Osteoblast (primary cell): ENCODE results near the gene ZPLD1. TPM values are rescaled to one million over a fixed set of nuclear protein-coding genes. Genes with fewer than 3 reads are reported as not detected.

Experiments
- DNase-seq: peaks from one replicate; pipeline ENCODE4 v3.0.0; 2011; ENCODE audit warnings: low spot score, mixed read lengths; ENCODE audit not compliant: insufficient read length; ENCODE audit errors: missing footprints
- H2AFZ ChIP-seq: 2 replicates; pipeline ENCODE4 v1.6.0; 2011; ENCODE audit warnings: mild to moderate bottlenecking, low read length
- H3K27ac ChIP-seq: 2 replicates; pipeline ENCODE4 v1.5.1; 2011; ENCODE audit warnings: mild to moderate bottlenecking, low read depth, low read length, moderate library complexity
- H3K27me3 ChIP-seq: 2 replicates; pipeline ENCODE4 v1.6.0; 2012; ENCODE audit warnings: mild to moderate bottlenecking, control low read depth, inconsistent platforms, low read length, moderate library complexity; ENCODE audit not compliant: insufficient read depth
- H3K36me3 ChIP-seq: 2 replicates; pipeline ENCODE4 v1.5.1; 2011; ENCODE audit warnings: mild to moderate bottlenecking, low read length, control low read depth, moderate library complexity; ENCODE audit not compliant: insufficient read depth
- H3K4me1 ChIP-seq: 2 replicates; pipeline ENCODE4 v1.5.1; 2011; ENCODE audit warnings: mild to moderate bottlenecking, low read length, control low read depth, moderate library complexity; ENCODE audit not compliant: insufficient read depth
- H3K4me2 ChIP-seq: 2 replicates; pipeline ENCODE4 v1.6.0; 2011; ENCODE audit warnings: mild to moderate bottlenecking, low read length; ENCODE audit not compliant: insufficient read depth
- H3K4me3 ChIP-seq: fragments of 200-600 bp; sonication (generic); 3 replicates; pipeline ENCODE4 v1.5.1; 2012; ENCODE audit warnings: mild to moderate bottlenecking, low read length, inconsistent platforms; ENCODE audit not compliant: insufficient read depth
- H3K79me2 ChIP-seq: 2 replicates; pipeline ENCODE4 v1.6.0; 2012; ENCODE audit warnings: mild to moderate bottlenecking, low read length, control low read depth, inconsistent platforms; ENCODE audit not compliant: insufficient read depth
- H3K9me3 ChIP-seq: 2 replicates; pipeline ENCODE4 v1.5.1; 2011; ENCODE audit warnings: low read depth, low read length, control low read depth
- H4K20me1 ChIP-seq: 2 replicates; pipeline ENCODE4 v1.6.0; 2012; ENCODE audit warnings: mild to moderate bottlenecking, low read length, control low read depth; ENCODE audit not compliant: insufficient read depth
- CTCF ChIP-seq: IDR thresholded peaks from 2 replicates; pipeline ENCODE4 v1.5.1; 2011; ENCODE audit warnings: mild to moderate bottlenecking, low read depth, low read length, moderate library complexity; ENCODE audit errors: extremely low read depth
- total RNA-seq: library from RNA; depleted of rRNA; stranded (reverse); fragments of >200 nt; gene quantifications from 2 replicates; pipeline ENCODE4 v1.2.3, GENCODE V29; 2012

Gene ZPLD1
- total RNA-seq, 1 donor: not detected

GRCh38 chr3:102466001-102466400, 31.2 kb downstream of the ZPLD1 start:
- H3K27ac ChIP-seq: no peak overlapping the region
- no peaks in the 10 kb centered on the region for H3K36me3 ChIP-seq
- H3K9me3 ChIP-seq: no peaks in the 10 kb centered on the region
- H3K4me2 ChIP-seq: no peak overlapping the region
- H4K20me1 ChIP-seq: no peaks in the 10 kb centered on the region
- no peak for DNase-seq
- H3K4me3 ChIP-seq: no peak overlapping the region
- H3K4me1 ChIP-seq: no peaks in the 10 kb centered on the region
- no peaks in the 10 kb centered on the region for H3K27me3 ChIP-seq
- no peaks in the 10 kb centered on the region for H3K79me2 ChIP-seq
- peak; percentile 8 for TF ChIP-seq CTCF
- no peak overlapping the region for H2AFZ ChIP-seq

- Histone ChIP-seq H3K27ac (no peak overlapping the region), H3K4me3 (no peak overlapping the region), H3K9me3 (no peaks in the 10 kb centered on the region), H3K79me2 (no peaks in the 10 kb centered on the region), H2AFZ (no peak overlapping the region), H3K36me3 (no peaks in the 10 kb centered on the region), H3K4me1 (no peaks in the 10 kb centered on the region), H4K20me1 (no peaks in the 10 kb centered on the region), H3K27me3 (no peaks in the 10 kb centered on the region), H3K4me2 (no peak overlapping the region)
- DNase-seq: no peak
- no peak for TF ChIP-seq CTCF
Measured at GRCh38 chr3:102470066-102470465, 35.3 kb downstream of the ZPLD1 start.

GRCh38 chr3:102471001-102471400, 36.2 kb downstream of the ZPLD1 start:
- Histone ChIP-seq H3K4me2 (no peak overlapping the region), H2AFZ (no peak overlapping the region), H3K36me3 (no peaks in the 10 kb centered on the region), H3K79me2 (no peaks in the 10 kb centered on the region), H3K4me1 (no peaks in the 10 kb centered on the region), H3K9me3 (no peaks in the 10 kb centered on the region), H4K20me1 (no peaks in the 10 kb centered on the region), H3K27me3 (no peaks in the 10 kb centered on the region), H3K4me3 (no peak overlapping the region), H3K27ac (no peak overlapping the region)
- peak; percentile 29 for DNase-seq
- peak; percentile 7 for TF ChIP-seq CTCF

- H3K27me3 ChIP-seq: no peaks in the 10 kb centered on the region
- TF ChIP-seq CTCF: no peak
- H3K4me1 ChIP-seq: no peaks in the 10 kb centered on the region
- H3K4me2 ChIP-seq: no peak overlapping the region
- H3K27ac ChIP-seq: no peak overlapping the region
- no peak overlapping the region for H2AFZ ChIP-seq
- H3K79me2 ChIP-seq: no peaks in the 10 kb centered on the region
- no peaks in the 10 kb centered on the region for H3K36me3 ChIP-seq
- no peaks in the 10 kb centered on the region for H3K9me3 ChIP-seq
- H3K4me3 ChIP-seq: no peak overlapping the region
- no peak for DNase-seq
- no peaks in the 10 kb centered on the region for H4K20me1 ChIP-seq
Measured at GRCh38 chr3:102471491-102471890, 36.7 kb downstream of the ZPLD1 start.
